ENCODE results near the gene DBF4B.

DBF4B gene

GRCh38 chr17:44757045-44757917, 48.8 kb downstream of the DBF4B start:
- no peak overlapping the region for H3K4me3 ChIP-seq (ENCODE audit: low read depth in 1 of 2, low read length in 1 of 2)
- TF ChIP-seq CTCF (IDR thresholded peaks at IDR 0.05): no peak

DNA sequence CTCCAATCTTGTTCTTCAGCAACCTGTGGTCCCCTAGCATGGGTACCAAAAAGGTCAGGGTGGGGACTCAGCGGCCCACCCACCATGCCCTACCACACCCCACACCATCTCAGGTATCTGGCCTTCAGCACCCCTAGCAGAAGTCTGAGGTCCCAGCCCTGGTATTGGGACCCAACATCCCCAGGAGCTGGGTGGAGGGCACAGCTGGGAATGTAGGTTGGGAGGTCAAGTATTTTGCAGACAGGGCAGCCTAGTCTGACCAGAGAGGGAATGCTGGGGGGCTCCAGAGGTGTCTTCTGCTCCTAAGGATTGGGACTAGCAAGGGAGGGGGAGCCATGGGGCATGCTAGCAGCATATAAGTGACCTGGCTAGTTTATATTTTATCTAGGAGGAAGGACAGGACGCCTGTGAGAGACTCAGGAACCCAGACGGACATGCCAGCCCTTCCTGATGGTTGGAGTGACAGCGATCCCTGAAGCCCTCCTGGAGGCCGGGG, 49.5 kb downstream of the DBF4B start:
- no peak overlapping the region for H3K4me3 ChIP-seq (ENCODE audit: low read depth in 1 of 2, low read length in 1 of 2)
- peaks cover 0 to 10% of the 10 kb centered on the region in 2 experiments for H3K4me1 ChIP-seq (ENCODE audit: control insufficient read depth in 1 of 2, insufficient read depth in 1 of 2, low read depth in 1 of 2, low read length in 1 of 2)
- no peaks in the 10 kb centered on the region for H3K9me3 ChIP-seq
- H3K36me3 ChIP-seq: no peaks in the 10 kb centered on the region
- peaks cover 64% of the 10 kb centered on the region for H3K27me3 ChIP-seq
- no peak overlapping the region for H3K27ac ChIP-seq
- TF ChIP-seq CTCF (IDR thresholded peaks at IDR 0.05): no peak

More at GRCh38 chr17:44757045-44757917, 48.8 kb downstream of the DBF4B start:
- Histone ChIP-seq H3K36me3 (no peaks in the 10 kb centered on the region), H3K27ac (no peak overlapping the region), H3K27me3 (peaks cover 63% of the 10 kb centered on the region), H3K4me1 (ENCODE audit: control insufficient read depth in 1 of 2, insufficient read depth in 1 of 2, low read depth in 1 of 2, low read length in 1 of 2) (peaks cover 0 to 10% of the 10 kb centered on the region in 2 experiments), H3K9me3 (no peaks in the 10 kb centered on the region)

GRCh38 chr17:44758414-44759085, 50.1 kb downstream of the DBF4B start, which contains the start of gene ADAM11:
Gene ADAM11, plus strand, starts transcription at chr17:44758988. Its CDS starts 212 bp downstream, at chr17:44759200.
- Histone ChIP-seq H3K27ac (no peak within 1 kb of the TSS), H3K4me1 (ENCODE audit: control insufficient read depth in 1 of 2, insufficient read depth in 1 of 2, low read depth in 1 of 2, low read length in 1 of 2) (peaks cover 0 to 10% of the 10 kb centered on the region in 2 experiments), H3K27me3 (peaks cover 68% of the 10 kb centered on the region), H3K4me3 (ENCODE audit: low read depth in 1 of 2, low read length in 1 of 2) (no peak within 1 kb of the TSS), H3K9me3 (no peaks in the 10 kb centered on the region), H3K36me3 (no peaks in the 10 kb centered on the region)
- no peak for TF ChIP-seq CTCF (IDR thresholded peaks at IDR 0.05)

- Histone ChIP-seq H3K27me3 (peaks cover 68% of the 10 kb centered on the region), H3K36me3 (no peaks in the 10 kb centered on the region), H3K27ac (no peak overlapping the region), H3K4me3 (ENCODE audit: low read depth in 1 of 2, low read length in 1 of 2) (no peak overlapping the region), H3K4me1 (ENCODE audit: control insufficient read depth in 1 of 2, insufficient read depth in 1 of 2, low read depth in 1 of 2, low read length in 1 of 2) (peaks cover 0 to 10% of the 10 kb centered on the region in 2 experiments), H3K9me3 (no peaks in the 10 kb centered on the region)
- no peak for TF ChIP-seq CTCF (IDR thresholded peaks at IDR 0.05)
Observed at GRCh38 chr17:44759086-44759915, 50.8 kb downstream of the DBF4B start.

DNA sequence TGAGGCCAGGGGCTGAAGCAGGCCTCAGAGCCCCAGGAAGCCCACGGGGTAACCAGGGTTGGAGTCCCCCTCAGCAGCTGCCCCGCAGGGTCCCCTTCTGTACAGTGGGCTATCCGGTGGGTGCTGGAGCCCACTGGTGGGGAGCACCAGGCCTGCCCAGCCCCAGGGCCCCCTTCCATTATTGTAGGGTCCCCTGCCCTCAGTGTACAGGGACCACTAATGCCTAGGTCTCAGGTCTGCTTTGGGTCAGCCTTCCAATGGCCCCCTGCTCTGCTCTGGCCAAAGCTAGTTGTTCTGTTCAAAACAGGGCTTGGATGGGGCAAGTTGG, 51.4 kb downstream of the DBF4B start:
- H3K27me3 ChIP-seq: peaks cover 68% of the 10 kb centered on the region
- peaks cover 0 to 10% of the 10 kb centered on the region in 2 experiments for H3K4me1 ChIP-seq (ENCODE audit: control insufficient read depth in 1 of 2, insufficient read depth in 1 of 2, low read depth in 1 of 2, low read length in 1 of 2)
- no peak for TF ChIP-seq CTCF (IDR thresholded peaks at IDR 0.05)
- H3K4me3 ChIP-seq (ENCODE audit: low read depth in 1 of 2, low read length in 1 of 2): no peak overlapping the region
- no peaks in the 10 kb centered on the region for H3K9me3 ChIP-seq
- no peaks in the 10 kb centered on the region for H3K36me3 ChIP-seq
- no peak overlapping the region for H3K27ac ChIP-seq

Measured in neutrophil (primary cell).